ENCODE results near the gene NCSTN.
A peak's percentile ranks its signal among the peaks of the same experiment; 100 is the strongest.
"Not testable (repeated sequence)": the region's sequence is repeated elsewhere in the genome, so short reads cannot be mapped to it uniquely, and the experiment has no call there.

The NCSTN gene

GRCh38 chr1:160374306-160375110, 31.3 kb downstream of the NCSTN start:
- ATAC-seq = no peak

- peak; percentile 32 to 55 for ATAC-seq
Measured at GRCh38 chr1:160375788-160376524, 32.8 kb downstream of the NCSTN start.

- peak in 1 of 2 donors; percentile 63 for ATAC-seq
Measured at GRCh38 chr1:160376525-160377131, 33.4 kb downstream of the NCSTN start.

GRCh38 chr1:160377585-160378206, 34.5 kb downstream of the NCSTN start:
- ATAC-seq = no peak

GRCh38 chr1:160384812-160385211, 41.6 kb downstream of the NCSTN start:
- ATAC-seq = not testable (repeated sequence)

GRCh38 chr1:160388406-160388805, 45.2 kb downstream of the NCSTN start:
- ATAC-seq = not testable (repeated sequence)

- ATAC-seq = no peak
Measured at GRCh38 chr1:160394673-160395072, 51.5 kb downstream of the NCSTN start.

- no peak for ATAC-seq
Measured at GRCh38 chr1:160397651-160398050, 54.5 kb downstream of the NCSTN start.

- no peak for ATAC-seq
Measured at GRCh38 chr1:160398823-160399222, 55.6 kb downstream of the NCSTN start.

- no peak for ATAC-seq
Measured at GRCh38 chr1:160399544-160400222, 56.5 kb downstream of the NCSTN start.

GRCh38 chr1:160400223-160400645, 57.1 kb downstream of the NCSTN start, which contains the start of gene VANGL2:
Gene VANGL2 (plus strand): TSS chr1:160400564. CDS start chr1:160415838, 15,274 bp downstream.
- ATAC-seq = no peak

- ATAC-seq = peak in 1 of 2 donors; percentile 28
Measured at GRCh38 chr1:160400646-160401486, 57.7 kb downstream of the NCSTN start.

GRCh38 chr1:160401487-160401805, 58.3 kb downstream of the NCSTN start:
- ATAC-seq = no peak

GRCh38 chr1:160402001-160402795, 59.0 kb downstream of the NCSTN start:
- ATAC-seq = no peak

- no peak for ATAC-seq
Measured at GRCh38 chr1:160403244-160403643, 60.1 kb downstream of the NCSTN start.

- ATAC-seq = no peak
Measured at GRCh38 chr1:160404094-160404493, 60.9 kb downstream of the NCSTN start.

GRCh38 chr1:160405331-160405877, 62.2 kb downstream of the NCSTN start:
- no peak for ATAC-seq

GRCh38 chr1:160406131-160406968, 63.2 kb downstream of the NCSTN start:
- no peak for ATAC-seq

All from activated CD4-positive, CD25-positive, alpha-beta regulatory T cell treated with anti-CD3 and anti-CD28 coated beads, Interleukin-2, amount 50 U/mL, for 24 hours (primary cell).